ENCODE results near the gene ECM2.

The ECM2 gene

GRCh38 chr9:92478783-92479182, 57.0 kb downstream of the ECM2 start:
- no peaks in the 10 kb centered on the region for H3K9me3 ChIP-seq (replicated peaks in 1 of 2; ENCODE audit: control insufficient read depth in 2 of 2, insufficient read depth in 1 of 2, low read depth in 1 of 2, low read length in 2 of 2)
- no peaks in the 10 kb centered on the region for H3K79me1 ChIP-seq (ENCODE audit: low read depth, low read length)
- H3K27me3 ChIP-seq (ENCODE audit: control insufficient read depth in 3 of 3, insufficient read depth in 3 of 3, low read depth in 1 of 3, low read length in 3 of 3) = no peaks in the 10 kb centered on the region
- peak overlapping the region; percentile 1 for H3K18ac ChIP-seq (ENCODE audit: low read length)
- no peak overlapping the region for H4K91ac ChIP-seq (ENCODE audit: low read depth, low read length, poor library complexity)
- H3K4ac ChIP-seq (ENCODE audit: low read length) = no peak overlapping the region
- no peak overlapping the region for H3K27ac ChIP-seq (replicated peaks; ENCODE audit: low read length)
- no peak overlapping the region for H3K4me2 ChIP-seq (ENCODE audit: insufficient read depth, low read length, poor library complexity, severe bottlenecking)
- WGBS, 2 donors (ENCODE audit: extremely low coverage in 2 of 2, insufficient read length in 2 of 2, insufficient replicate concordance in 1 of 2) = no CpG with 5 or more reads among the region's 7 CpGs
- H2BK15ac ChIP-seq (ENCODE audit: low read length) = no peak overlapping the region
- no peak overlapping the region for H3K9ac ChIP-seq (ENCODE audit: low read depth, low read length, poor library complexity)
- H2AFZ ChIP-seq (ENCODE audit: low read length) = no peak overlapping the region
- H3K36me3 ChIP-seq (replicated peaks in 1 of 2; ENCODE audit: control insufficient read depth in 2 of 2, insufficient read depth in 2 of 2, low read length in 2 of 2) = no peaks in the 10 kb centered on the region
- no peak overlapping the region for H2BK120ac ChIP-seq (ENCODE audit: low read depth, low read length)
- H3K14ac ChIP-seq (ENCODE audit: low read length) = no peak overlapping the region
- H3K4me1 ChIP-seq (ENCODE audit: control insufficient read depth in 2 of 2, insufficient read depth in 1 of 2, low read depth in 1 of 2, low read length in 2 of 2) = no peaks in the 10 kb centered on the region
- DNase-seq (ENCODE audit: low spot score) = no peak
- H2BK5ac ChIP-seq (ENCODE audit: low read length) = no peak overlapping the region
- H3K23ac ChIP-seq (ENCODE audit: low read depth, low read length, poor library complexity) = peak overlapping the region; percentile 12
- H2AK5ac ChIP-seq (ENCODE audit: low read depth, low read length) = no peak overlapping the region
- no peak overlapping the region for H2BK12ac ChIP-seq (ENCODE audit: low read length)
- H4K8ac ChIP-seq (ENCODE audit: low read depth, low read length) = no peak overlapping the region
- H3K4me3 ChIP-seq (ENCODE audit: low read length in 2 of 2) = no peak overlapping the region

GRCh38 chr9:92476962-92477361, 58.8 kb downstream of the ECM2 start:
- Histone ChIP-seq H2AFZ (ENCODE audit: low read length) (no peak overlapping the region), H3K36me3 (replicated peaks in 1 of 2; ENCODE audit: control insufficient read depth in 2 of 2, insufficient read depth in 2 of 2, low read length in 2 of 2) (no peaks in the 10 kb centered on the region), H2BK12ac (ENCODE audit: low read length) (no peak overlapping the region), H3K79me1 (ENCODE audit: low read depth, low read length) (no peaks in the 10 kb centered on the region), H2BK5ac (ENCODE audit: low read length) (no peak overlapping the region), H3K4me1 (ENCODE audit: control insufficient read depth in 2 of 2, insufficient read depth in 1 of 2, low read depth in 1 of 2, low read length in 2 of 2) (no peaks in the 10 kb centered on the region), H3K27ac (replicated peaks; ENCODE audit: low read length) (no peak overlapping the region), H2BK15ac (ENCODE audit: low read length) (no peak overlapping the region), H2BK120ac (ENCODE audit: low read depth, low read length) (no peak overlapping the region), H3K4ac (ENCODE audit: low read length) (no peak overlapping the region), H3K18ac (ENCODE audit: low read length) (no peak overlapping the region), H3K4me3 (ENCODE audit: low read length in 2 of 2) (no peak overlapping the region), H3K27me3 (ENCODE audit: control insufficient read depth in 3 of 3, insufficient read depth in 3 of 3, low read depth in 1 of 3, low read length in 3 of 3) (no peaks in the 10 kb centered on the region), H3K14ac (ENCODE audit: low read length) (no peak overlapping the region), H3K9me3 (replicated peaks in 1 of 2; ENCODE audit: control insufficient read depth in 2 of 2, insufficient read depth in 1 of 2, low read depth in 1 of 2, low read length in 2 of 2) (no peaks in the 10 kb centered on the region), H3K23ac (ENCODE audit: low read depth, low read length, poor library complexity) (no peak overlapping the region), H3K9ac (ENCODE audit: low read depth, low read length, poor library complexity) (no peak overlapping the region), H4K8ac (ENCODE audit: low read depth, low read length) (no peak overlapping the region), H4K91ac (ENCODE audit: low read depth, low read length, poor library complexity) (no peak overlapping the region), H2AK5ac (ENCODE audit: low read depth, low read length) (no peak overlapping the region), H3K4me2 (ENCODE audit: insufficient read depth, low read length, poor library complexity, severe bottlenecking) (no peak overlapping the region)
- DNase-seq (ENCODE audit: low spot score) = no peak
- no CpG with 5 or more reads among the region's 1 CpG for WGBS, 2 donors (ENCODE audit: extremely low coverage in 2 of 2, insufficient read length in 2 of 2, insufficient replicate concordance in 1 of 2)

- no peak overlapping the region for H3K23ac ChIP-seq (ENCODE audit: low read depth, low read length, poor library complexity)
- H3K14ac ChIP-seq (ENCODE audit: low read length) = no peak overlapping the region
- H2BK5ac ChIP-seq (ENCODE audit: low read length) = no peak overlapping the region
- H4K91ac ChIP-seq (ENCODE audit: low read depth, low read length, poor library complexity) = no peak overlapping the region
- no peak overlapping the region for H4K8ac ChIP-seq (ENCODE audit: low read depth, low read length)
- H3K4me2 ChIP-seq (ENCODE audit: insufficient read depth, low read length, poor library complexity, severe bottlenecking) = no peak overlapping the region
- no peak overlapping the region for H2AK5ac ChIP-seq (ENCODE audit: low read depth, low read length)
- H3K4me3 ChIP-seq (ENCODE audit: low read length in 2 of 2) = no peak overlapping the region
- no peak overlapping the region for H3K18ac ChIP-seq (ENCODE audit: low read length)
- whole genome bisulfite sequencing, 2 donors (ENCODE audit: extremely low coverage in 2 of 2, insufficient read length in 2 of 2, insufficient replicate concordance in 1 of 2) = no CpG with 5 or more reads among the region's 3 CpGs
- H3K27me3 ChIP-seq (ENCODE audit: control insufficient read depth in 3 of 3, insufficient read depth in 3 of 3, low read depth in 1 of 3, low read length in 3 of 3) = no peaks in the 10 kb centered on the region
- H2BK15ac ChIP-seq (ENCODE audit: low read length) = no peak overlapping the region
- no peaks in the 10 kb centered on the region for H3K36me3 ChIP-seq (replicated peaks in 1 of 2; ENCODE audit: control insufficient read depth in 2 of 2, insufficient read depth in 2 of 2, low read length in 2 of 2)
- H3K9ac ChIP-seq (ENCODE audit: low read depth, low read length, poor library complexity) = no peak overlapping the region
- H3K9me3 ChIP-seq (replicated peaks in 1 of 2; ENCODE audit: control insufficient read depth in 2 of 2, insufficient read depth in 1 of 2, low read depth in 1 of 2, low read length in 2 of 2) = no peaks in the 10 kb centered on the region
- no peaks in the 10 kb centered on the region for H3K4me1 ChIP-seq (ENCODE audit: control insufficient read depth in 2 of 2, insufficient read depth in 1 of 2, low read depth in 1 of 2, low read length in 2 of 2)
- H3K79me1 ChIP-seq (ENCODE audit: low read depth, low read length) = no peaks in the 10 kb centered on the region
- H2BK12ac ChIP-seq (ENCODE audit: low read length) = no peak overlapping the region
- H3K27ac ChIP-seq (replicated peaks; ENCODE audit: low read length) = no peak overlapping the region
- no peak overlapping the region for H3K4ac ChIP-seq (ENCODE audit: low read length)
- no peak overlapping the region for H2BK120ac ChIP-seq (ENCODE audit: low read depth, low read length)
- no peak for DNase-seq (ENCODE audit: low spot score)
- H2AFZ ChIP-seq (ENCODE audit: low read length) = no peak overlapping the region
Measured at GRCh38 chr9:92474587-92474986, 61.2 kb downstream of the ECM2 start.

- Histone ChIP-seq H2AK5ac (ENCODE audit: low read depth, low read length) (no peak overlapping the region), H2AFZ (ENCODE audit: low read length) (no peak overlapping the region), H3K27me3 (ENCODE audit: control insufficient read depth in 3 of 3, insufficient read depth in 3 of 3, low read depth in 1 of 3, low read length in 3 of 3) (no peaks in the 10 kb centered on the region), H3K27ac (replicated peaks; ENCODE audit: low read length) (no peak overlapping the region), H2BK12ac (ENCODE audit: low read length) (no peak overlapping the region), H3K18ac (ENCODE audit: low read length) (no peak overlapping the region), H3K4ac (ENCODE audit: low read length) (no peak overlapping the region), H4K8ac (ENCODE audit: low read depth, low read length) (no peak overlapping the region), H3K36me3 (replicated peaks in 1 of 2; ENCODE audit: control insufficient read depth in 2 of 2, insufficient read depth in 2 of 2, low read length in 2 of 2) (no peaks in the 10 kb centered on the region), H2BK120ac (ENCODE audit: low read depth, low read length) (no peak overlapping the region), H3K4me2 (ENCODE audit: insufficient read depth, low read length, poor library complexity, severe bottlenecking) (no peak overlapping the region), H3K23ac (ENCODE audit: low read depth, low read length, poor library complexity) (no peak overlapping the region), H2BK15ac (ENCODE audit: low read length) (no peak overlapping the region), H3K9me3 (replicated peaks in 1 of 2; ENCODE audit: control insufficient read depth in 2 of 2, insufficient read depth in 1 of 2, low read depth in 1 of 2, low read length in 2 of 2) (peaks cover 0 to 2% of the 10 kb centered on the region in 2 donors), H3K9ac (ENCODE audit: low read depth, low read length, poor library complexity) (no peak overlapping the region), H2BK5ac (ENCODE audit: low read length) (no peak overlapping the region), H3K79me1 (ENCODE audit: low read depth, low read length) (no peaks in the 10 kb centered on the region), H3K14ac (ENCODE audit: low read length) (no peak overlapping the region), H4K91ac (ENCODE audit: low read depth, low read length, poor library complexity) (no peak overlapping the region), H3K4me3 (ENCODE audit: low read length in 2 of 2) (no peak overlapping the region), H3K4me1 (ENCODE audit: control insufficient read depth in 2 of 2, insufficient read depth in 1 of 2, low read depth in 1 of 2, low read length in 2 of 2) (no peaks in the 10 kb centered on the region)
- WGBS, 2 donors (ENCODE audit: extremely low coverage in 2 of 2, insufficient read length in 2 of 2, insufficient replicate concordance in 1 of 2) = no CpG with 5 or more reads among the region's 2 CpGs
- no peak for DNase-seq (ENCODE audit: low spot score)
Measured at GRCh38 chr9:92468206-92468605, 67.6 kb downstream of the ECM2 start.

Data from neuronal stem cell (in vitro differentiated cells).